Testis (tissue), 3 donors: ENCODE results near the gene TTC23L. TPM values are rescaled to one million over a fixed set of nuclear protein-coding genes. Genes with fewer than 3 reads are reported as not detected.
"Not testable (repeated sequence)": the region's sequence is repeated elsewhere in the genome, so short reads cannot be mapped to it uniquely, and the experiment has no call there.

ENCODE experiments used
- DNase-seq: peaks from one replicate; pipeline ENCODE4 v3.0.0-alpha.2; 2019
- H3K27ac ChIP-seq, 2 donors: fragments of 200-600 bp; sonication (generic); one replicate each; pipeline ENCODE4 v1.5.1; 2019
- H3K27me3 ChIP-seq: fragments of 200-600 bp; sonication (generic); one replicate; pipeline ENCODE4 v1.5.1; 2019
- H3K36me3 ChIP-seq: fragments of 200-600 bp; sonication (generic); one replicate; pipeline ENCODE4 v1.5.1; 2017; ENCODE audit warnings: low read depth; ENCODE audit errors: missing control alignments
- H3K4me1 ChIP-seq: fragments of 200-600 bp; sonication (generic); one replicate; pipeline ENCODE4 v1.5.1; 2019
- H3K4me3 ChIP-seq, 2 donors: fragments of 200-600 bp; sonication (generic); one replicate each; pipeline ENCODE4 v1.5.1; 2017 to 2019
- H3K9me3 ChIP-seq: fragments of 200-600 bp; sonication (generic); one replicate; pipeline ENCODE4 v1.5.1; 2017
- CTCF ChIP-seq, 3 experiments: fragments of 450-650 bp in 2 of 3; fragments of 200-600 bp in 1 of 3; sonication (generic) in 1 of 3; IDR thresholded peaks; one replicate each; pipeline ENCODE4 v1.5.1; 2016 to 2019; ENCODE audit warnings: antibody characterized with exemption in 3 of 3, mild to moderate bottlenecking in 2 of 3, moderate library complexity in 1 of 3
- POLR2A ChIP-seq: fragments of 450-650 bp; IDR thresholded peaks from one replicate; pipeline ENCODE4 v1.6.1; 2017; ENCODE audit warnings: antibody characterized with exemption, mild to moderate bottlenecking, moderate library complexity
- WGBS, 2 donors: methylation state at CpG; one replicate each; pipeline ENCODE4 v1.1.5; 2018; 5-methylcytosine and 5-hydroxymethylcytosine counted together
- intact Hi-C: fragments of 100-400 bp; cut with DNase I; formaldehyde crosslinking; loops from one replicate; pipeline ENCODE4 v1.15.1; 2023; ENCODE audit warnings: low total_unique reads
- polyA plus RNA-seq: library from polyadenylated mRNA; stranded (reverse); fragments of 350-450 nt; fragmentation: Illumina TruSeq; extraction: RNeasy Lipid Tissue Mini Kit (QIAGEN cat#74804); gene quantifications from one replicate; pipeline ENCODE4 v1.2.3, GENCODE V29; 2014; ENCODE audit warnings: low read depth, low replicate concordance; ENCODE audit not compliant: insufficient read depth
- total RNA-seq, 2 donors: library from RNA; depleted of rRNA; stranded (reverse); fragments of >200 nt; gene quantifications; one replicate each; pipeline ENCODE4 v1.2.3, GENCODE V29; 2016

The TTC23L gene
- total and polyA plus RNA-seq, 3 donors from 2014 or later, result 16.9 to 60.6 (median 28.2) TPM

DNA sequence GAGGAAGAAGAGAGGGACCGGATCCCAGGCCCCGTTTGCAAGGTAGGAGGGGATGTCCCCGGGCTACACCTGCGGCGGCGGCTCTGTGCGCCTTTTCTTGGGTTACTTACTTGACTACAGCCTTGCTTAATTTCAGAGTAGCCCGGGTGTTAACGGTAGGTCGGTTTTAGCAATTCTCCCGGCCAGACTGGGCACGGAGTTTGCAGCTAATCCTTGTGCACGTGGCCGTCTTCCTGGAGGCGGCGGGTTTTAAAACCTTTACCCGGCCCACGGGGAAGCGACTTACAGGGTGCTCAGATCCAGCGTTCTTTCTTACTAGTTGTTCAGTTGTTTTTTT lies 76.9 kb downstream of the TTC23L start:
- intact Hi-C loops, result no loop called here
- peak overlapping the region; percentile 60 to 90 for H3K27ac ChIP-seq
- no peaks in the 10 kb centered on the region for H3K27me3 ChIP-seq
- TF ChIP-seq CTCF (IDR thresholded peaks at IDR 0.05) (no peak), POLR2A (no peak)
- H3K9me3 ChIP-seq, result no peaks in the 10 kb centered on the region
- peaks cover 16% of the 10 kb centered on the region for H3K4me1 ChIP-seq
- no peaks in the 10 kb centered on the region for H3K36me3 ChIP-seq
- peak overlapping the region; percentile 93 to 98 for H3K4me3 ChIP-seq
- no peak for DNase-seq
- 0 to 1% methylated on average over 20 of the region's 20 CpGs for WGBS, 2 donors

DNA sequence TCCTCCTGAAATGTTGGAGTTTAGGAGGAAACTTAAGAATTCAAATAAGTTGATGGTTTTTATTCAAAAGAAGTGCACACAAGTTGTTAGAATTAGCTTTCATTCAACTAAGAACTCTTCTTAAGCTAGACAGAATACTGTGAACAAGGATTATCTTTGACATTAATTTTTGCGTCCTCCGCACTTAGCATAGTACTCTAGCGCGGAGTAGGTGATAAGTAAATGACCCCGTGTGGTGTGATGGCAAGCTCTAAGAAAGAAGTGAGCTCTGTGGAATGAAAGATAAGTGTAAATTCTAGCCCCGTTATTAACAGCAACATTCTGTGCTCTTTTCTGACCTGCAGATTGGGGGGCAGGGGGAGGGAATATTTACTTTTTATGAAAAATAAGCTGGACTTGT lies 77.6 kb downstream of the TTC23L start:
- no peaks in the 10 kb centered on the region for H3K36me3 ChIP-seq
- H3K4me1 ChIP-seq, result peaks cover 16% of the 10 kb centered on the region
- DNase-seq, result no peak
- WGBS, 2 donors, result 18 to 19% methylated on average over 6 of the region's 6 CpGs
- peak overlapping the region; percentile 93 to 98 for H3K4me3 ChIP-seq
- intact Hi-C loops, result no loop called here
- no peak overlapping the region for H3K27ac ChIP-seq
- no peaks in the 10 kb centered on the region for H3K9me3 ChIP-seq
- H3K27me3 ChIP-seq, result no peaks in the 10 kb centered on the region
- TF ChIP-seq POLR2A (no peak), CTCF (IDR thresholded peaks at IDR 0.05) (no peak)

DNA sequence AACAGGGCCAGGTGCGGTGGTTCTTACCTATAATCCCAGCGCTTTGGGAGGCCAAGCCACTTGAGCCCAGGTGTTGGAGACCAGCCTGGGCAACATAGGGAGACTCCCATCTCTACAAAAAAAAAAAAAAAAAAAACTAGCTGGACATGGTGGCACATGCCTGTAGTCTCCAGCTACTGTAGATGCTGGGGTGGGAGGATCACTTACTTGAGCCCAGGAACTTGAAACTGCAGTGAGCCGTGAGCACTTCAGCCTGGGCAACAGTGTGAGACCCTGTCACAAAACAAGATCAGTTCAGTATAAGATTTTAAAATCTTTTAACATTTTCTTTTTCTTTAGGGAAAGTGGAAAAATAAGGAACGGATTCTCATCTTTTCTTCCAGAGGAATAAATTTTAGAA lies 79.1 kb downstream of the TTC23L start:
- Histone ChIP-seq H3K9me3 (no peaks in the 10 kb centered on the region), H3K4me3 (no peak overlapping the region), H3K4me1 (peaks cover 16% of the 10 kb centered on the region), H3K27me3 (no peaks in the 10 kb centered on the region), H3K27ac (no peak overlapping the region), H3K36me3 (no peaks in the 10 kb centered on the region)
- no peak for DNase-seq
- no peak for TF ChIP-seq CTCF (IDR thresholded peaks at IDR 0.05)
- TF ChIP-seq POLR2A, result no peak
- 70 to 74% methylated on average over 4 of the region's 4 CpGs for WGBS, 2 donors
- intact Hi-C loops, result no loop called here

- H3K27ac ChIP-seq, result no peak overlapping the region
- DNase-seq, result no peak
- no peaks in the 10 kb centered on the region for H3K27me3 ChIP-seq
- H3K4me1 ChIP-seq, result peaks cover 11% of the 10 kb centered on the region
- no peak for TF ChIP-seq CTCF (IDR thresholded peaks at IDR 0.05)
- TF ChIP-seq POLR2A, result no peak
- WGBS, 2 donors, result 74 to 78% methylated on average over 4 of the region's 4 CpGs
- intact Hi-C loops, result no loop called here
- H3K4me3 ChIP-seq, result no peak overlapping the region
- no peaks in the 10 kb centered on the region for H3K9me3 ChIP-seq
- H3K36me3 ChIP-seq, result no peaks in the 10 kb centered on the region
Observed at GRCh38 chr5:34919077-34919476, 80.1 kb downstream of the TTC23L start.

DNA sequence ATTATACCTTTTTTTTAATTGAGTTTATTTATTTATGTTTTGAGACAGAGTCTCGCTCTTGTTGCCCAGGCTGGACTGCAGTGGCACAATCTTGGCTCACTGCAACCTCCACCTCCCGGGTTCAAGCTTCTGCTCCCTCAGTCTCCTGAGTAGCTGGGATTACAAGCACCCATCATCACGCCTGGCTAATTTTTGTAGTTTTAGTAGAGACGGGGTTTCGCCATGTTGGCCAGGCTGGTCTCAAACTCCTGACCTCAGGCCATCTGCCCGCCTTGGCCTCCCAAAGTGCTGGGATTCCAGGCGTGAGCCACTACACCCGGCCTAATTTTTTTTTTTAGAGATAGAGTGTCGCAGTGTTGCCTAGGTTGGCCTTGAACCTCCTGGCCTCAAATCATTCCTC lies 84.3 kb downstream of the TTC23L start:
- intact Hi-C loops, H3K27ac ChIP-seq, DNase-seq, H3K9me3 ChIP-seq, H3K27me3 ChIP-seq, H3K4me3 ChIP-seq, H3K36me3 ChIP-seq, H3K4me1 ChIP-seq: not testable (repeated sequence)
- WGBS, 2 donors, result 82 to 87% methylated on average over 9 of the region's 9 CpGs
